ENCODE data around the gene DNMT1. TPM values are rescaled to one million over a fixed set of nuclear protein-coding genes. Genes with fewer than 3 reads are reported as not detected.

DNMT1 gene
- total RNA-seq, 2 experiments from 2014 or later: 408 to 412 TPM

GRCh38 chr19:10139952-10140351, 54.8 kb downstream of the DNMT1 start:
- CTCF ChIA-PET: no interaction called here
- Mint-ChIP-seq H3K36me3 (ENCODE audit: low read depth) (peaks cover 79% of the 10 kb centered on the region), H3K9me3 (ENCODE audit: insufficient read depth) (no peaks in the 10 kb centered on the region), H3K27ac (no peak overlapping the region), H3K4me3 (no peak overlapping the region), H3K27me3 (ENCODE audit: low read depth) (no peaks in the 10 kb centered on the region), H3K4me1 (ENCODE audit: low read depth) (peaks cover 32% of the 10 kb centered on the region)
- POLR2A ChIA-PET: interaction anchor here (1.0 kb wide), 1 partner anchor 11 kb away, joined by 3 read pairs; no protein-coding TSS in a partner anchor
- no peak for DNase-seq
- no peak for ATAC-seq

- ATAC-seq: no peak
- no peaks in the 10 kb centered on the region for H3K27me3 Mint-ChIP-seq (ENCODE audit: low read depth)
- no peak overlapping the region for H3K27ac Mint-ChIP-seq
- POLR2A ChIA-PET: interaction anchor here (1.0 to 1.3 kb wide), 2 partner anchors 10 to 55 kb away, joined by 3 to 5 read pairs; no protein-coding TSS in a partner anchor
- no peak overlapping the region for H3K4me3 Mint-ChIP-seq
- H3K9me3 Mint-ChIP-seq (ENCODE audit: insufficient read depth): no peaks in the 10 kb centered on the region
- H3K4me1 Mint-ChIP-seq (ENCODE audit: low read depth): peaks cover 26% of the 10 kb centered on the region
- peaks cover 75% of the 10 kb centered on the region for H3K36me3 Mint-ChIP-seq (ENCODE audit: low read depth)
- DNase-seq: no peak
- CTCF ChIA-PET: no interaction called here
Observed at GRCh38 chr19:10138879-10139795, 55.6 kb downstream of the DNMT1 start.

GRCh38 chr19:10137751-10138682, 56.7 kb downstream of the DNMT1 start:
- peaks cover 77% of the 10 kb centered on the region for H3K36me3 Mint-ChIP-seq (ENCODE audit: low read depth)
- DNase-seq (no peak), ATAC-seq (no peak)
- no peak overlapping the region for H3K4me3 Mint-ChIP-seq
- H3K4me1 Mint-ChIP-seq (ENCODE audit: low read depth): peaks cover 16% of the 10 kb centered on the region
- no peak overlapping the region for H3K27ac Mint-ChIP-seq
- CTCF ChIA-PET: no interaction called here
- no peaks in the 10 kb centered on the region for H3K27me3 Mint-ChIP-seq (ENCODE audit: low read depth)
- POLR2A ChIA-PET: interaction anchor here (1.3 kb wide), 1 partner anchor 56 kb away, joined by 5 read pairs; no protein-coding TSS in a partner anchor
- H3K9me3 Mint-ChIP-seq (ENCODE audit: insufficient read depth): no peaks in the 10 kb centered on the region

DNA sequence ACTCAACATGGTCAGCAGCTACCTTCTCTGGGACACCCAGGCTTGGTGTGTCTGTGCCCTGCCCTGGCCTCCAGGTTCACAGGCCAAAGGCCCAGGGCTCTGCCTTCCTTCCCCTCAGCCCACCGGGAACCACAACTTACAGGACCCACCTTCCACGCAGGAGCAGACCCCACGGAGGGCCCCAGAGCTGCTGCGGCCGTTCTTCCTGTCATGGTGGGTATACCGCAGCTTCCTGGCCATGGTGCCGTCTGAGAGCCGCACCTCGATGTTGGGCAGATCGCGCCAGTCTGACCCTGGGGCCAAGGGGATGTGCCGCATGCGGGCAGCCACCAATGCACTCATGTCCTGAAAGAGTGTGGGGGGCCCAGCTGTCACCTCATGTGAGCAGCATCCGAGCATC, 57.8 kb downstream of the DNMT1 start:
- POLR2A ChIA-PET: no interaction called here
- CTCF ChIA-PET: no interaction called here
- Mint-ChIP-seq H3K9me3 (ENCODE audit: insufficient read depth) (no peaks in the 10 kb centered on the region), H3K36me3 (ENCODE audit: low read depth) (peaks cover 72% of the 10 kb centered on the region), H3K27me3 (ENCODE audit: low read depth) (no peaks in the 10 kb centered on the region), H3K4me3 (no peak overlapping the region), H3K27ac (peak overlapping the region; percentile 46), H3K4me1 (ENCODE audit: low read depth) (peaks cover 6% of the 10 kb centered on the region)
- DNase-seq: no peak
- no peak for ATAC-seq

DNA sequence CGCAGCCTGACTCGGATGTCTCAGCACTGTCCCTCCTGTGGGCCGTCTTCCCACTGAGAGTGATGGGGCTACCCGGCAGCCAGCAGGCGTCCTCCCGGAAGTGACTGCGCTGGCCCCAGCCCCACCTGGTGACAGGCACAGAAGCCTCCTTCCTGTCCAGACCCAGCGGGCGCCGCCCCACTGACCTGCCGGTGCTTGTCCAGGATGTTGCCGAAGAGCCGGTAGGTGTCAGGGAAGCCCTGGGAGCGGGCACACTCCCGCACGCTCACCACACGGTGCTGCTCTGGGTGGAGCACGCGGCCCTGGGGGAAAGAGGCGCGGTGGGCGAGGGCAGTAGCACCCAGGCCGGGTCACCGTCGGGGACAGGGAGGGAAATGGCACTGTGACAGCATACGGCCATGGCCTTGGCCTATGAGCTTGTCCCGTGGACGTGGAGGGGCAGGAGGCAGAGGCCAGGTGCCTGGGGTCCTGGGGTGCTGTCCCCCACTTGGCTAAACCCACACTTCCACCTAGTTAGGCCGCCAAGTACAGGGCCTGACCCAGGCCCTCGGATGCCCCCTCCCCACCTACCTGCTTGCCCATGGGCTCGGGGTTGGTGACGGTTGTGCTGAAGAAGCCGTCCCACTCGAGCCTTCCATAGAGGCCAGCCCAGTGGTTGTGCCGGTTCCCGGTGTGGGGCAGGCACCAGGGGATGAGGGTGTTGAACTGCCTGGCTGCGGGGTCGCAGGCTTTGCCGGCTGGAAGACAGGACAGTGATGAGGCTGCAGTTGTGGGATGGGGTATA, 59.0 kb downstream of the DNMT1 start:
- Mint-ChIP-seq H3K9me3 (ENCODE audit: insufficient read depth) (no peaks in the 10 kb centered on the region), H3K27me3 (ENCODE audit: low read depth) (no peaks in the 10 kb centered on the region), H3K4me1 (ENCODE audit: low read depth) (no peaks in the 10 kb centered on the region), H3K4me3 (no peak overlapping the region), H3K36me3 (ENCODE audit: low read depth) (peaks cover 66% of the 10 kb centered on the region), H3K27ac (peak overlapping the region; percentile 34)
- ATAC-seq (no peak), DNase-seq (no peak)
- ChIA-PET CTCF (no interaction called here), POLR2A (no interaction called here)

GRCh38 chr19:10134040-10134439, 60.7 kb downstream of the DNMT1 start:
- no peak for ATAC-seq
- peaks cover 59% of the 10 kb centered on the region for H3K36me3 Mint-ChIP-seq (ENCODE audit: low read depth)
- no peak overlapping the region for H3K27ac Mint-ChIP-seq
- POLR2A ChIA-PET: interaction anchor here (2.1 kb wide), 1 partner anchor 9 kb away, joined by 9 read pairs; no protein-coding TSS in a partner anchor
- CTCF ChIA-PET: interaction anchor here (1.2 kb wide), 1 partner anchor 12 kb away, joined by 3 read pairs; no protein-coding TSS in a partner anchor
- no peaks in the 10 kb centered on the region for H3K9me3 Mint-ChIP-seq (ENCODE audit: insufficient read depth)
- H3K4me3 Mint-ChIP-seq: no peak overlapping the region
- no peaks in the 10 kb centered on the region for H3K4me1 Mint-ChIP-seq (ENCODE audit: low read depth)
- no peak for DNase-seq
- H3K27me3 Mint-ChIP-seq (ENCODE audit: low read depth): no peaks in the 10 kb centered on the region

DNA sequence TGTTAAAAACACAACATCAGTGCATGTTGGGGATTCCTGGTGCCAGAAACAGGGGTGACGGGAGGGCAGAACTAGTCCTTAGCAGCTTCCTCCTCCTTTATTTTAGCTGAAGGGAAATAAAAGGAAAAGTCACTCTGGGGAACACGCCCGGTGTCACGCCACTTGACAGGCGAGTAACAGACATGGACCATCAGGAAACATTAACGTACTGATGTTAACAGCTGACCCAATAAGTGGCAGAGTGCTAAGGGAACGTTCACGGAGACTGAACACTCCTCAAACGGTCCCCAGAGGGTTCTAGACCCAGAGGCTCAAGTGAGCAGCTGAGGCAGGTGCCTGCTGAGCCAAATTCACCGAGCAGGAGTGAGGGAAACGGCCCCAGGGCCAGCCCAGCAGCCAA, 61.2 kb downstream of the DNMT1 start:
- no peaks in the 10 kb centered on the region for H3K9me3 Mint-ChIP-seq (ENCODE audit: insufficient read depth)
- no peak overlapping the region for H3K4me3 Mint-ChIP-seq
- ATAC-seq (no peak), DNase-seq (no peak)
- CTCF ChIA-PET: interaction anchor here (1.2 kb wide), 1 partner anchor 11 kb away, joined by 3 read pairs; no protein-coding TSS in a partner anchor
- no peaks in the 10 kb centered on the region for H3K4me1 Mint-ChIP-seq (ENCODE audit: low read depth)
- H3K27me3 Mint-ChIP-seq (ENCODE audit: low read depth): no peaks in the 10 kb centered on the region
- no peak overlapping the region for H3K27ac Mint-ChIP-seq
- H3K36me3 Mint-ChIP-seq (ENCODE audit: low read depth): peaks cover 57% of the 10 kb centered on the region
- POLR2A ChIA-PET: interaction anchor here (0.6 to 2.1 kb wide), 3 partner anchors 9 to 41 kb away, joined by 3 to 9 read pairs (median 3); no protein-coding TSS in a partner anchor

- Mint-ChIP-seq H3K27me3 (ENCODE audit: low read depth) (no peaks in the 10 kb centered on the region), H3K4me1 (ENCODE audit: low read depth) (no peaks in the 10 kb centered on the region), H3K4me3 (no peak overlapping the region), H3K36me3 (ENCODE audit: low read depth) (peaks cover 58% of the 10 kb centered on the region), H3K9me3 (ENCODE audit: insufficient read depth) (no peaks in the 10 kb centered on the region), H3K27ac (peak overlapping the region; percentile 32)
- CTCF ChIA-PET: interaction anchor here (1.2 kb wide), 1 partner anchor 11 kb away, joined by 3 read pairs; no protein-coding TSS in a partner anchor
- POLR2A ChIA-PET: interaction anchor here (0.6 to 2.1 kb wide), 2 partner anchors 10 to 42 kb away, joined by 3 to 9 read pairs; no protein-coding TSS in a partner anchor
- ATAC-seq: no peak
- no peak for DNase-seq
Observed at GRCh38 chr19:10132905-10133304, 61.8 kb downstream of the DNMT1 start.

GRCh38 chr19:10126213-10126639, 68.5 kb downstream of the DNMT1 start:
- DNase-seq: no peak
- H3K27me3 Mint-ChIP-seq (ENCODE audit: low read depth): no peaks in the 10 kb centered on the region
- H3K27ac Mint-ChIP-seq: no peak overlapping the region
- H3K9me3 Mint-ChIP-seq (ENCODE audit: insufficient read depth): no peaks in the 10 kb centered on the region
- ChIA-PET POLR2A (interaction anchor here (0.5 to 0.6 kb wide), 3 partner anchors 29 to 46 kb away, joined by 3 read pairs; no protein-coding TSS in a partner anchor), CTCF (interaction anchor here (1.2 kb wide), 1 partner anchor 132 kb away, joined by 3 read pairs; no protein-coding TSS in a partner anchor)
- H3K4me1 Mint-ChIP-seq (ENCODE audit: low read depth): no peaks in the 10 kb centered on the region
- H3K36me3 Mint-ChIP-seq (ENCODE audit: low read depth): peaks cover 24% of the 10 kb centered on the region
- no peak overlapping the region for H3K4me3 Mint-ChIP-seq
- no peak for ATAC-seq

- no peak for ATAC-seq
- H3K9me3 Mint-ChIP-seq (ENCODE audit: insufficient read depth): no peaks in the 10 kb centered on the region
- DNase-seq: no peak
- ChIA-PET CTCF (no interaction called here), POLR2A (interaction anchor here (0.7 kb wide), 1 partner anchor 9 kb away, joined by 3 read pairs; no protein-coding TSS in a partner anchor)
- H3K4me1 Mint-ChIP-seq (ENCODE audit: low read depth): peaks cover 3% of the 10 kb centered on the region
- H3K27me3 Mint-ChIP-seq (ENCODE audit: low read depth): no peaks in the 10 kb centered on the region
- peak overlapping the region; percentile 30 for H3K27ac Mint-ChIP-seq
- H3K36me3 Mint-ChIP-seq (ENCODE audit: low read depth): peaks cover 16% of the 10 kb centered on the region
- H3K4me3 Mint-ChIP-seq: no peak overlapping the region
Observed at GRCh38 chr19:10124429-10124828, 70.3 kb downstream of the DNMT1 start.

DNA sequence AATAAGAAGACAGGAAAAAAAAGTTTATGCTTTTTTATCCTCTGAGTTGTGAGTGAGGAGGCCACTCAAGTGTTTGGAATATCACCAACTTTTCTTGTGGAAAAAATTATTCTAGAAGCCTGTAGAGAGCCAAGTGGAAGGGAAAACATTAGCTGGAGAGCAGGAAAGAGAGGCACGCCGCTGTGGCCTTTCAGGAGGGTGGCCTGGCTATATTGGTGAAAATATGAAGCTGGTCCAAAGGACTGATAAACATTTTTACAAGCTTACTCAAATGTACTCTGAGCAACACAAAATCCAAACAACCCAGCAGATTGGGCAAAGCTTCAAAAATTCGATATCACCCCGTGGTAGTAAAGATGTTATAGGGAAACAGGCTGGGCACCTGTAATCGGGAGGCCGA, 72.7 kb downstream of the DNMT1 start:
- peaks cover 15% of the 10 kb centered on the region for H3K4me1 Mint-ChIP-seq (ENCODE audit: low read depth)
- H3K27me3 Mint-ChIP-seq (ENCODE audit: low read depth): no peaks in the 10 kb centered on the region
- no peak overlapping the region for H3K27ac Mint-ChIP-seq
- CTCF ChIA-PET: interaction anchor here (0.9 to 1.8 kb wide), 3 partner anchors 11 to 21 kb away, joined by 3 to 5 read pairs (median 3); no protein-coding TSS in a partner anchor
- ATAC-seq: no peak
- DNase-seq: no peak
- H3K9me3 Mint-ChIP-seq (ENCODE audit: insufficient read depth): no peaks in the 10 kb centered on the region
- POLR2A ChIA-PET: no interaction called here
- peaks cover 18% of the 10 kb centered on the region for H3K36me3 Mint-ChIP-seq (ENCODE audit: low read depth)
- no peak overlapping the region for H3K4me3 Mint-ChIP-seq
